ENCODE results near the gene ALG1L2.
"Not testable (repeated sequence)": the region's sequence is repeated elsewhere in the genome, so short reads cannot be mapped to it uniquely, and the experiment has no call there.

The ALG1L2 gene, protein sequence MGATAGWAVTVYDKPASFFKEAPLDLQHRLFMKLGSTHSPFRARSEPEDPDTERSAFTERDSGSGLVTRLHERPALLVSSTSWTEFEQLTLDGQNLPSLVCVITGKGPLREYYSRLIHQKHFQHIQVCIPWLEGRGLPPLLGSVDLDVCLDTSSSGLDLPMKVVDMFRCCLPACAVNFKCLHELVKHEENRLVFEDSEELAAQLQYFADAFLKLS

DNA sequence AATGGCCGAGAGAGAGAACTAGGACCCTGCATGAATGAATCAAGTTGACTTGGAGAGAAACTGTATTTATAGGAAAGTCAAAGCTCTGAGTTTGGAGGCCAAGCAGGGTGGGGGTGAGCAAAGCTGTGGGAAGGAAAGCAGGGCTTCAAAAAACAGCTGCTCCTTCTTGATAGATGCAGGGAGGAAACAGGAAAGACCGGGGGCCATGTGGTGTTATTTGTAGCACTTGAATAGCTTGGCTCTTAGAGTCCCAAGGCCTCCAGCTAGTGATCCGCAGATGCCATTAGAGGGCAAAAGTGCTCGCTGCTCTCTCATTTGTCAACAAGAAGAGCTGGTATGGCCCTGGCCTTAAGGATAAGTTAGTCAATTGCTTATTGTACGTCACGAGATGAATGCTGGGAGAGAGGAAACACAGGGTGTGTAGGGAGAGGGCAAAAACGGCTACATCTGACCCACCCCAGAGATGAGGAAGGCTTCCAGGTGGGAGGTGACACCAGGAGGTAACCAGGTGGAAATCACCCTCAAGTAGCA, at the start of gene ALG1L2:
ALG1L2 (plus strand) TSS at position 481 of the 531 bp plus-strand sequence. CDS start 186 bp downstream, outside the sequence.
- no peak for DNase-seq

DNA sequence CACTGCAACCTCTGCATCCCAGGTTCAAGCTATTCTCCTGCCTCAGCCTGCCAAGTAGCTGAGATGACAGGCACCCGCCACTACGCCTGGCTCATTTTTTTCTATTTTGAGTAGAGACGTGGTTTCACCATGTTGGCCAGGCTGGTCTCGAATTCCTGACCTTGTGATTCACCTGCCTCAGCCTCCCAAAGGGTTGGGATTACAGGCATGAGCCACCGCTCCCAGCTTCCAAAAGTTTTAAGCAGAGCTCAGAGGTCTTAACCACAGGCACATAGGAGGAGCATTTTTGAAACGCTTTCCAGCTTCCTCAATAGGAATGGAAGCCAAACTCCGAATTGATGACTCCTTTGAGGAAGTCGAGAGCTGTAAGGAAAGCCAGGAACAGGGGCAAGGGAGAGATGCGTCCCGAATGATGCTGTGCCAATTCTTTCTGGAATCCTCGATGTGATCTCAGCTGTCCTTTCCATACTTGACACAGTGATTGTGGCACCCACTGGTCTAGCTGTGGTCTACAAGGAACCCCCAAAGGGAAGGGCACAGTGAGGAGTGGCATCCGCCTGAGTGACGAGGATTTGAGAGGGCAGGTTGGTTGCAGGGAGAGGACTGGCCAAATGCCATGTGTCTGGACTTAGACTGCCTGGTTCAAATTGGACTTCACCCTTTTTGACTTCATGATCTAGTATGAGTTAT, 44.4 kb upstream of the ALG1L2 start:
- not testable (repeated sequence) for DNase-seq

DNA sequence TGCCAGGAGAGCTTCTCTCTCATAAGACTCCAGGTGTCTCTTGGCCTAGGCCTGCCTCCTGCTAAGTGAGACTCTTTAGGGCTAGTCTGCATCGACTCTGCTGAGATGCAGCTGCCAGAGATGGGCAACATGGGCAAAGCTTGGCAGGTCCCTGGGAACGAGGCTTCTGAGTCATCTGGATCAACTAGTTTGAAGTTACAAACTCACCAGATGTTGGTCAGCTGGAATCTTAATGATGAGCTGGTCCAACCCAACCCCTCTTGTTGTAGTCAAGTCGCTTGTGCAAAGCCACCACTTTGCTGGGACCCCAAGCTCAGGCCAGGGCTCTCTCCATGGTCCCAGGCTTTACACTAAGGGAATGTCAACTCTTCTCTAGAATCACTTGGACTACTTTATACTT, 38.9 kb upstream of the ALG1L2 start:
- not testable (repeated sequence) for DNase-seq

DNA sequence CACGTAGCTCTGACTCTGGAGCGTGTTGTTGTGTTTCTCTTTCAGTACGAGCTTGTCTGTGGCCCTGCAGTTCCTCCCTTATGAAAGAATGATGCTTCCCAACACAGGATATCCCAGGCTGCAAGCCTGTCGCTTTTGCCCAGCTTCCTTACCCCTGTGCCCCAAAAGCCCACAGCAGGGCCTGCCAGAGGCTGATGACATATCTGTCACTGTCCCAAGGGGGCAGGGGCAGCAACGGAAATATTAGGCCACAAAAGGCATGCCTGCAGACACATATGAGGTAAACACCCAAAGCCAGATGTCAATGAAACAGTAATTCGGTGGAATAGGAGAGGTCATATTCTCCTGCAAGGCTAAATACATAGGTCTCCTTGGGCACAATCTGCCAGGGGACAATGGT, 38.0 kb upstream of the ALG1L2 start:
- not testable (repeated sequence) for DNase-seq

DNA sequence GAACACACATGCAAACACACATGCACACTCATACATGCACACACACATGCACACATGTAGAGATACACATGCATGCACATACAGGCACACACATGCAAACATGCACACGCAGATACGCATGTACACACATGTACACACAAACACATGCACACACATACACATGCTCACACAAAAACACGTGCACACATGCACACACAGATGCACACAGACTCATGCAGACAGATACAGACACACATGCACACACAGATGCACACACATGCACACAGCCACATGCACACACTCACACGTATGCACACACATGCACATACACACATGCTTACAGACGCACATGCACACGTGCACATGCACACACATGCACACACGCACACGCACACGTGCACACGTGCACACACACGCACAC, 37.3 kb upstream of the ALG1L2 start:
- no peak for DNase-seq

DNA sequence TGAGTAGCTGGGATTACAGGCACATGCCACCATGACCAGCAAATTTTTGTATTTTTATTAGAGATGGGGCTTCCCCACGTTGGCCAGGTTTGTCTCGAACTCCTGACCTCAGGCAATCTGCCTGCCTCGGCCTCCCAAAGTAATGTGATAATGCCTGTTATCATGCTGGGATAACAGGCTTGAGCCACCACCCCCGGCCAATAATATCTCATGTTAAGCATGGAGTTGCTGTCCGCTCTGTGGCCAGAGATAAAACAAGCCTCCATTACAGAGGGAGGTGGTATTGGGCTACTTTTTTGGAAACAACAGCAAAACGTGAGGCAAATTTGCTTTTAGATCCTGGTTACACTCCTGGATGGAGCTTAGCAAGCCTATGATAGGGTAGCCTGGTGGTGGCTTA, 32.9 kb upstream of the ALG1L2 start:
- DNase-seq = no peak

DNA sequence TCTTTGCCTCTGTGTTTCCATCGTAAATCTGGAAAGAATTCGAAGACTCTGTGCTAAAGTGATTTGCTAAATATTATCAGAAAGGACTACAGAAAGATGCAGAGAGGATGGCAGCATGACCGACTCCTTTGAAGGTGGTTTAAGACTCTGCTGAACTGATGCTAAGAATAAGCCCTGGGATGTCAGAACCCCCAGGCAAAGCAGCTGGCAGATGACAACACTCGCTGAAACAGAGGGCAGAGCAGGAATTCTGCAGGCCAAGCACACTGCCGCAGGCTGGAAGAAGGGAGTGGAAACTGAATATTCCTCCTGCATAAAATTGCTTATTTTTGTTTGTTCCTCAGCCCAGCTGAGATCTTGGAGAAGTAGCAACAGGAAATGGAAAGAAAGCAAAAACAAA, 29.3 kb upstream of the ALG1L2 start:
- not testable (repeated sequence) for DNase-seq

DNA sequence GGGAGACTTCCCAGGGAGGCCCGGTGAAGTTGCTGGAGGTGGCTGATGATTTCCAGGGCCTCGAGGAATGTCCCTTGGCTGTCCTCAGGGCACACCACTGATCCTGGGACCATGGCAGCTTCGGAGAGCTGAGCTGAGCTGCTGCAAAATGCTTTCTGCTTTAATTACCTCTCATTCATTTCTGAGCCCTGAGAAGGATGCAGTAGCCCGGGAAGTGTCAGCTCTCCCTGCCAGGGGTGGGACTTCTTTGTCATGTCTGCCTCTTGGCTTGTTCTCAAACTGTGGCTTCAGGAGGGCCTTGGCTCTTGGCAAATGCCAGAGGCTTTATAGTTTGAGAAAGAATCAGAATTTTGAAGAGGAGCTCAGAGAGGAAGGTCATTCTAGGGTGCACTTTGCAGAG, 28.7 kb upstream of the ALG1L2 start:
- DNase-seq = not testable (repeated sequence)

DNA sequence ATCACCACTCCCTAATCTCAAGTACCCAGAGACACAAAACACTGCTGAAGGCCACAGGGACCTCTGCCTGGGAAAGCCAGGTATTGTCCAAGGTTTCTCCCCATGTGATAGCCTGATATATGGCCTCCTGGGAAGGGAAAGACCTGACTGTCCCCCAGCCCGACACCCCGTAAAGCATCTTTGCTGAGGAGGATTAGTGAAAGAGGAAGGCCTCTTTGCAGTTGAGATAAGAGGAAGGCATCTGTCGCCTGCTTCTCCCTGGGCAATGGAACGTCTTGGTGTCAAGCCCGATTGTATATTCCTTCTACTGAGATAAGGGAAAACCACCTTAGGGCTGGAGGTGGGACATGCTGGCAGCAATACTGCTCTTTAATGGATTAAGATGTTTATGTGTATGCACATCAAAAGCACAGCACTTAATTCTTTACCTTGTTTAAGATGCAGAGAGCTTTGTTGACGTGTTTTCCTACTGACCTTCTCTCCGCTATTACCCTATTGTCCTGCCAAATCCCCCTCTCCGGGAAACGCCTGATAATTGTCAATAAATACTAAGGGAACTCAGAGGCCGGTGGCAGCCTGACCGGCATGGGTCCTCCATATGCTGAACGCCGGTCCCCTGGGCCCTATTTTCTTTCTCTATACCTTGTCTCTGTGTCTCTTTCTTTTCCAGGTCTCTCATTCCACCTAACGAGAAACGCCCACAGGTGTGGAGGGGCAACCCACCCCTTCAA, 23.9 kb upstream of the ALG1L2 start:
- DNase-seq = not testable (repeated sequence)

DNA sequence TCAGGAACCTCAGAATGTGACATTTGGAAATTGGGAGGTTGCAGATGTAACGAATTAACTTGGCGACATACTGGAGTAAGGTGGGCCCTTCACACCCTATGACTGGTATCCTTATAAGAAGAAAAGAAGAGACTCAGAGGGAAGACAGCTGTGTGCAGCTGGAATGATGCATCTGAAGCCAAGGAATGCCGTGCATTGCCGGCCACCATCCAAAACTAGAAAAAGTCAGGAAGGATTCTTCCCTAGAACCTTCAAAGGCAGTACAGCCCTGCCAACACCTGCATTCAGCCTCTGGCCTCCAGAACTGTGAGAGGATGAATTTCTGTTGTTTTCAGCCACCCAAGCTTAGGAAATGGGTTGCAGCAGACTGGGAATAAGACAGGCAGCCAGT, 23.4 kb upstream of the ALG1L2 start:
- not testable (repeated sequence) for DNase-seq

DNA sequence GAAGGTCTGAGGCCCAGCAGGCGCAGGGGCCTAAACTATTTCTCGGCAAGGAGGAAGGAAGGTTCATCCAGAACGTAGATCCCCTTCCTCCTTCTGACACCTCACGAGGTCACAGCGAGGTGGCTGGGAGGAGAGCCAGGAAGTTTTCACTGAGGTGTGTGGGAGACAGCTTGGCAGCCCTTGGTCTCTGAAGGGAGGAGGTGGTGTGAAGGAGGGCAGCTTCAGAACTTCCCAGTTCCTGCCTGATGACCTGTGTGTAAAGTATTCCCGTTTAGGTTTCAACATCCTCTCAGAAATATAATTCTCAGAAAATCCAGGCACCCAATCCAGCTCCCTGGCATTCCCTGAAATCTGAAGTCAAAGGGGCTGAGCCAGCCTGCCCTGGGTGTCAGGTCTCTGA, 22.9 kb upstream of the ALG1L2 start:
- DNase-seq = not testable (repeated sequence)

DNA sequence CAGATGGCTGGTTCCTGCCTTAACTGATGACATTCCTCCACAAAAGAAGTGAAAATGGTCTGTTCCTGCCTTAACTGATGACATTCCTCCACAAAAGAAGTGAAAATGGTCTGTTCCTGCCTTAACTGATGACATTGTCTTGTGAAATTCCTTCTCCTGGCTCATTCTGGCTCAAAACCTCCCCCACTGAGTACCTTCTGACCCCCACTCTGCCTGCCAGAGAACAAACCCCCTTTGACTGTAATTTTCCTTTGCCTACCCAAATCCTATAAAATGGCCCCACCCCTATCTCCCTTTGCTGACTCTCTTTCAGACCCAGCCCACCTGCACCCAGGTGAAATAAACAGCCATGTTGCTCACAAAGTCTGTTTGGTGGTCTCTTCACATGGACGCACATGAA, 22.5 kb upstream of the ALG1L2 start:
- not testable (repeated sequence) for DNase-seq

DNA sequence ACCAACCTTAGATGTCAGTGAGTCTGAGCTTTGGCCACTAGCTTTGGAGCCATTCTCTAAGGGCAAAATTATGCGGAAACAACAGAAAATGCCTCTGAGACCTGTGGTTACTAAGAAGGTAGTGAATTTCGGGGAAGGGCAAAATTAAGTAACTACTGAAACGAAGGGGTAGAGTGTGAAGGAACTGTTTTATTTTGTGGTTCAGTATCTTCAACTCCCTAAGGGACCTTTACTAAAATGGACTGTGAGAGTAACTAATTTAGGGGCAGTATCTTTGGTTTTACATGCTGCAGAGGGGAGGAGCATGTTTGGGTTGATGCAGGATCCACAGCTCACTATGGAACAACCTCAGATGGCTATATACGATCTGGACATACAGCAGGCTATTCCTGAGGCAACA, 8.0 kb upstream of the ALG1L2 start:
- DNase-seq = no peak

DNA sequence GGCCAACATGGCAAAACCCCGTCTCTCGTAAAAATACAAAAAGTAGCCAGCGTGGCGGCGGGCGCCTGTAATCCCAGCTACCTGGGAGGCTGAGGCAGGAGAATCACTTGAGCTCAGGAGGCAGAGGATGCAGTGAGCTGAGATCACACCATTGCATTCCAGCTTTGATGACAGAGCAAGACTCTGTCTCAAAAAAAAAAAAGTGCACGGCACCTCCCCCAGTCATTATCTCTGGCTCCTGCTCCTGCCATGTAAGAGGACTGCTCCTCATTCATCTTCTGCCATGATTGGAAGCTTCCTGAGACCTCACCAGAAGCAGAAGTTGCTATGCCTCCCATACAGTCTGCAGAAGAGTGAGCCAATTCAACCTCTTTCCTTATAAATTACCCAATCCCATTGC, 4.0 kb upstream of the ALG1L2 start:
- no peak for DNase-seq

DNA sequence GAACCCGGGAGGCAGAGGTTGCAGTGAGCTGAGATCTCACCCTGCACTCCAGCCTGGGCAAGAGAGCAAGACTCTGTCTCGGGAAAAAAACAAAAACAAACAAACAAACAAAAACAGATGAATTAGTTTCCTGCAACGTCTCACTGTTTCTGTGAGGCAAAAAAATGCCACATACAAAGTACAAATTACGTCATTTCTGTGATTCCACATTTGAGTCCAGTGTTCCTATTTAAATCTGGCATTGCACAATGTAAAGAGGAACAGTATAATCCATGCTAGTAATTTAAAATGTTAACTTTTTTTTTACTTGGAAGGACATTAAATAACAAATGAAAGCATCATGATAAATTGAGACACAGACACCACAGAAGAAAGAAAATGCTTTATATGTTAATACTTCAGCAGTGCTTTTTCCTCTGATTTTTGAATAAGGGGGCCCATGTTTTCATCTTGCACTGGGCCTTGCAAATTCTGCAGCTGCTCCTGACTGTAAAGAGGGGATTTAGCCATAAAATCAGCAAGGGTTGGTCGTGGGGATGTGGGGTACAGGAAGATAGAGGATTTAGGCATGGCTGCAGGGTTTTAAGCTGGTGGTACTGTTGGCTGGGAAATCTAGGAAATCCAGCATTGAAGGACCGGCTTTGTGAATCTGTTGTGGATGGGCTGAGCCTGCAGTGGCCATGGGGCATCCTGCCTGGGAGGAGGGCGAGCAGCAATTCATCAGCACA, 1.9 kb downstream of the ALG1L2 start:
- DNase-seq = not testable (repeated sequence)

DNA sequence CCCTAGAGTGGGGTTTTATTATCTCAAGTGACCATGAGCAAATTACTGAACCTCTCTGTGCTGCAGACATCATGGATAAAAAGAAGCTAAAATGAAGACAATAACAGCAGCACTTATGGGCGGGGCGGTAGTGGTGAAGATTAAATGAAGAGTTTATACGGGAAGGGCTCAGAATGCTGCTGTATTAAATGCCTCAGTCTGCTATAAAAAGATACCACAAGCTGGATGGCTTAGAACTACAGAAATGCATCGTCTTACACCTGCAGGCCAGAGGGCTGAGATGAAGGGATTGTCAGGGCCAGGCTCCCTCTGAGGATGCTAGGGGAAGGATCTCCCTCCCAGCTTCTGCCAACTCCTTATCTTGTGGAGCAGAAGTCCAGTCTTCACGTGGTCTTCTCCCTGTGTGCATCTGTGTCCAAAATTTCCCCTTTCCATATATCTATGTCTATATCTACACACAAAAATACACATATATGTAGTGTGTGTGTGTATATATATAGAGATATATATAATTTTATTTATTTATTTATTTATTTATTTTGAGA, 2.9 kb downstream of the ALG1L2 start:
- DNase-seq = no peak

DNA sequence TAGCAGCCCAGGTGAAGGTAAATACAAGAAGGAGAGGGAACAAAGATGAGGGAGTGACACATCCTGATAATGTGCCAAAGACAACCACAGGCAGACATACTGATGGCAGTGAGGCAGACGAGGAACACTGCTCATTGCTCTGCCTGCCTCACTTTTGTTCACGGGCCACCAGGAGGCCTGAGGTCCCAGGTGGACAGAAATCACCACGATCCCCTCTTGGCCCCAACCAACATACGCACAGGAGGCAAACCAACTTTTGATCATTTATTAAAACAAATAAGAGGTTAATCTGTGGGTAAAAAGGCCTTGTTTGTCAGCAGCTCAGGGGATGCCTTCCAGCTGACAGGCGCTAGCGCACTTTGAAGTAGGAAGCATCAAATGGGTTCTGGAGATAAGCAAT, 4.2 kb downstream of the ALG1L2 start:
- DNase-seq = no peak

DNA sequence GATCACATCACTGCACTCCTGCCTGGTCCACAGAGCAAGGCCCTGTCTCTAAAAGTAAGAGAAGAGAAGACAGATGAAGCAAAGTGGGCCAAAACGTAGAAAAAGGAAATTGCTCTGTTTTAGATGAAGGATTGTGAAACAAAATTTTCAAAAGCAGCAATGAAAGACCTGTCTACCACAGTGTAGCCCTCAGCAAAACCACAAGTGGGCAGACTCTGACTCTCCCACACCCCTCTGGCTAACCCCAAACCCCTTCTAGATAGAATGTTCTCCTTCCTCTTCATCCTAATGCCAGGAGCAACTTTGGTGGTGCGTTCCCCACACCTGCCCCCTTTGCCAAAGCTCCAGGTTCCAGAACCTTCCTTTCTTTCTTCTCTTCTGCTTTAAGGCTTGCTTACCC, 5.0 kb downstream of the ALG1L2 start:
- not testable (repeated sequence) for DNase-seq

DNA sequence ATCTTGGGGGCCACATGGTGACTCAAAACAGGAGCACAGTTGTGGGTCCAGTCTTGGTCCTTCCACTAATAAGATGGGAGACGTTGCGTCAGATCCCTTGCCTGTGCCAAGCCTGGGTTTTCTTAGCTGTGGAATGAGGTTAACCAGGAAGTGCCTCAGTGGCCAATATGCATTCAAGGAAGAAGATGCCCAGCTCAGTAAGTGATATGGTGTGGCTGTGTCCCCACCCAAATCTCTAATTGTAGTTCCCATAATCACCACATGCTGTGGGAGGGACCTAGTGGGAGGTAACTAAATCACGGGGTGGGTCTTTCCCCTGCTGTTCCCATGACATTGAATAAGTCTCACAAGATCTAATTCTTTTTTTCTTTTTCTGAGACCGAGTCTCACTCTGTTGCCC, 6.4 kb downstream of the ALG1L2 start:
- DNase-seq = no peak

DNA sequence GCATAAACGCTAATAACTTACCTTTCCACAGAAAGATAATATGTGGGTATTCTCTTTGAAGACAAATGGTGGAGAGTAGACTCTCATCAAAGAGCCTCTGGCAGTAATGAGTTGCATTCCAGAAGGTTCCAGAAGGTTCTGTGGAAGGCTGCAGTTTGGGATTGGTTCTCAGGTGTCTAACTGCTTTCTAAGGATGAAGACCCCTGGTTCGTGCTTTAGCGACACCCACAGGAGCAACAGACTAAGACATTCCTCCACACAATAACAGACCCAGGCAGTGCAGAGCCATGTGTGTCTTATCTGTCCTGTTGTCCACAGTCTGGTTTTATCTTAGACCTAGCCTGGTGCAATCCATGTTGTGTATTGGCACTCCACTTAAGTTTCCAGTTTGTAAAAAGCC, 9.1 kb downstream of the ALG1L2 start:
- not testable (repeated sequence) for DNase-seq

DNA sequence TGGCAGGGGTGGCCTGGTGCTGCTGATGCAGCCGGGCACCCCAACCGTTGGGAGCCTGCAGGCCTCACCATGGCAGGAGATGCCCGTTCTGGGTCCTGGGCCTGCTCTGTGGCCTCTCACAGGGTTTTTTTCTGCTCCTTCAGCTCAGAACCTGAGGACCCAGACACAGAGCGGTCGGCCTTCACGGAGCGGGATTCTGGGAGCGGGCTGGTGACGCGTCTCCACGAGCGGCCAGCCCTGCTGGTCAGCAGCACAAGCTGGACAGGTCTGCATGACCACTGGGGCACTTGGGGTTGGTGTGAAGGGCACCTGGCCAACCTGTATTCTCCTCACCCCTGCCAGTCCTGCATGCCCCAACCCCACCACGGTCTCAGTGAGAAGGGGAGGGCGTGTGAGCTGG, 10.3 kb downstream of the ALG1L2 start:
- DNase-seq = no peak

DNA sequence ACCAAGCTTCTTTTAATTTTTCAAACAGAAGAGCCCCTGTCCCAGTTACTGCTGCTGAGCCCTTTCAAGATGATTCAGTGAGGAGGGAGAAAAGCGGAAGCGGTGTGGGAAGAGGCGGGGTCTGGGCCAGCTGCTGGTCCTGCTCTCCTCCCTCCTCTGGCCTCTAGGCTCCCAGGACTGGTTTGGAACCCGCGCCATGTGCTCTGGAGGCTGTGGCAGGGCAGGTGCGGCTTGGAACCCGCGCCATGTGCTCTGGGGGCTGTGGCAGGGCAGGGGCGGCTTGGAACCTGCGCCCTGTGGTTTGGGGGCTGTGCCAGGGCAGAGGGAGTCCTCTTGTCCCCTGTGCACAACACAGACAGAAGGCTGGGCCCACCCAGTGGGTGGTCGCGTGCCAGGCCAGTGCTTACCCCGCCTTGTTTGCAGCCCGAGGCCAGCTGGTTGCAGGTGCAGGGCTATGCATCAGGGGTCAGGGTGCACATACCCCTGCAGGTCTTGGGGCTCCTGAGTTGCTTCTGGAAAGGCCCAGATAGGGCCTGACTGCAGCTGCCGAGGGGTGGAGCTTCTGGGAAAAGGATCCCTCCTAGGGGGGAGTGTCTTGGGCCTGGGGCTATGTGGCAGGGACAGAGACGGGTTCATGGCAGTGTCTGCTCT, 12.2 kb downstream of the ALG1L2 start:
- DNase-seq = no peak

All from cerebellar nuclear complex (tissue), 1 donor.